Endometrium (tissue), 2 donors: ENCODE measurements around the gene CXXC5.

Experiments used
- FAIRE-seq: peaks from 2 replicates; lab custom pipeline; 2012; peaks lifted over from hg19 to GRCh38; lab: Jason Lieb, UNC
- donor health status: control.
- donor health status: control.

CXXC5 gene

DNA sequence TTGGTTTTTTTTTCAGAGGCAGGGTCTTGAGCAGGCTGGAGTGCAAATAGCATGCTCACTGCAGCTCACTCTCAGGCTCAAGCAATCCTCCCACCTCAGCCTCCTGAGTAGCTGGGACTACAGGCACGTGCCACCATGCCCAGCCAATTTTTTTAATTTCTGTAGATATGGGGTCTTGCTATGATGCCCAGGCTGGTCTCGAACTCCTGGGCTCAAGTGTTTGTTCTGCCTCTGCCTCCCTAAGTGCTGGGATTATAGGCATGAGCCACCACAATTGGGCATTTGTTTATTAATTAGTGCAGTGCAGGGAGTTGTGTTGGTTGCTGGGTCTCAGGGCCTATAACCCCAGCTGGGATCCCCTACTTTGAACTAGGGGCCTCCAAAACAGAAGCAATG is 47.0 kb downstream of the CXXC5 start:
- FAIRE-seq = no peak

DNA sequence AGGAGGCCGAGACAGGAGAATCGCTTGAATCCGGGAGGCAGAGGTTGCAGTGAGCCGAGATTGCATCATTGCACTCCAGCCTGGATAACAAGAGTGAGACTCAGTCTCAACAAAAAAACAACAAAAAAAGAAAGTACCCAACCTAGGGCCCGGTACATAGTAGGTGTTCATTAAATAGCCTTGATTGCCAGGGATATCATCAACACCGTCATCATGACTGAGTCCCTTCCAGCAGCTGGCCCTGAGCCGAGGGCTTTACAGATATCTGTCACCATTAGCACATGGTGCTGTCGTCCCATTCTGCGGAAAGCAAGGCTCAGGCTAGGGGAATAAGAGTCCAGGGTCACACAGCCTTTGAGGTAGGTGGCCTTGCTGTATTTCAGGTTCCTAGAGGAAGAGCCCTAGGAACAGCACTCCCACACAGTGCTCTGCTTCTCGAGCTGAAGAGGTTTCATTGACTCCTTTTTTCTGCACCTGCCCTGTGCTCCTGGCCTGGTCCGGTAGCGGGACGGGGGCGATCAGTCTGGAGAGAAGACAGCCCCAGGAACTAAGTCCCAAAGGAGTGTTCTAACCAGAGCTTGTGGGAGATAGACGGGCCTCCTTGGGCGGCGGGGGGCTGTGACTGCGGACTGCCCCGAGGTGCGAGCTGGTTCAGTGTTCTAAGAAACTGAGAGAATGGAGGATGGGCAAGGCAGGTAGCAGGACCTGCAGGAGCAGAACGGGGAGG is 48.2 kb downstream of the CXXC5 start:
- no peak for FAIRE-seq

DNA sequence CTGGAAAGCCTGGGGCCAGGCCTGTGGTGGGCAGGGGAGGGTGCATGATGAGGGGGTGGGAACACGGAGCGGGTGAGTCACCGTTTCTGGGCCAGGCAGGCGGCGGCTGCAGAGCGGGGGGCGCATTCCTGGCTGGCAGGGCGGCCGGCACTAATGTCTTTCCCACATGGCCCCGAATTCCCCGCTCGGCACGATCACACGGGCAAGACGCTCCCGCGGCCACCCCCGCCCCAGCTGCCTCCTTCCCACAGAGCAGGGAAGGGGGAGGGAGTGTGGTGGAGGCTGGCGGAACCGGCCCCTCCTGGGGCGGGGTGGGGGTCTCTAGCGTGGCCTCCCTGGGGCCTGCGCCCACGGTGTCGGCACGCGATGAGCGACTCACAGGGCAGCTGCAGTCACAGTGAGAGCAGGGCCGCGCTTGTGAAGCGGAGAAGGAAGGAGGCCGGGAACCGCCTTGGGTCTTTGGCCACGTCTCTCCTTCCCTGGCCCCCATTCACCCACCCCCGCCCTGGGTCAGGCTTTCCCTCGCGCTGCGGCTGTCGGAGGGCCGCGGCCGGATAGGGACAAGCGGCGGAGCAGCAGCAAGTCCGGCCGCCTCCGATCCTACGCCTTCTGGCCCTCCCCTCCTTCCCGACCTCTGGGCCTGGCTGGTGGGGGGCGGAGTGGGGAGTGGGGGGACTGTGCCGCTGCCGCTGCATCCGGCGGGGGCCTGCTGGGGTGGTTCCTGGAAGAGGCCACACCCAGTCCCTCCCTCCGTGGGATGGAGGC is 48.9 kb downstream of the CXXC5 start:
- no peak for FAIRE-seq

DNA sequence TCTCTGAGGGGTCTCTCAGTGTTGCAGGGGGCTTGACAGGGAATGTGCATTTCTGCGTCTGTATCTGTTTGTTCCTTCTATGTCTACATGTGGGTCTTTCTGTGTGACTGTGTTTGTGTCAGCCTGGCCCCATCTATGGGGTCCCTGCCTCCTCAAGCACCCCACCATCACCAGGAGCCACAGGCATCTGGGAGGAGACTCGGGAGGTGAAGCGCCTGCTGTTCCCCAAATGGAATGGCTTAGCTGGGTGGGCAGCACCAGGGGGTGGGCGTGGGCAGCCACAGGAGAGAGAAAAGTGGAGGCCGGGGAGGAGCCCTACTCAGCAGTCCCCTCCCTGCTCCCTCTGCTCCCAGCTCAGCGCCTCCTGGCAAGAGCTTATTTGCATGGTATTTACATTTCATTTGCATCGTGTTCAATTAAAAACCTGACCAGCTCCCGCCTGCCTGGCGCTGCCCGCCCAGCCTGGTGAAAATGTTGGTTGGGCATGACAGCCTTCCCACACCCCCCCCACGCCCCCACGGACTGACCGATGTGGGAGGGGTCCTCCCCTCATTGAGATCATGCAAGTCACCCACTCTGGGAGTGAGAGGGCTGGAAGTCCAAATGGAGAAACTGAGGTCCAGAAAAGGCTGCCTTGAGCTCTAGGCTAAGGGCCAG is 50.5 kb downstream of the CXXC5 start:
- peak; percentile 80 for FAIRE-seq

DNA sequence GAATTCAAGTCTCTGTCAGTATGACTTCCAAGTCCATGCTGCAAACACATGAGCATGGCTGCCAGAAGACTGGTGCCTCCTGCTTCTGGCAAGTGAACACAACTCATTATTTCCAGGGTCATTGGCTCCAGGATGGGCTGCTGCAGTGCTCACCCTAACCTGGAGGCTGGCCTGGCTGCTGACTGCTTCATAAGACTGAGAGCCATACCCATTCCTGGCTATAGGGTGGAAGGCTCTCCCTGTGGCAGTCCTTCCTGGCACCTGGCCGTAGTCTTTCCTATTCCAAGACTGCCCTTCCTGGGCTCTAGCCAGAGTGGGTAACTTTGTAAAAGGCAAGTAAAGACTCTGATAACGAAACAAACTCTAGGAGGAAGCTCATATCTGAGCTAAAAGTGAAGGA is 51.2 kb downstream of the CXXC5 start:
- FAIRE-seq = no peak

DNA sequence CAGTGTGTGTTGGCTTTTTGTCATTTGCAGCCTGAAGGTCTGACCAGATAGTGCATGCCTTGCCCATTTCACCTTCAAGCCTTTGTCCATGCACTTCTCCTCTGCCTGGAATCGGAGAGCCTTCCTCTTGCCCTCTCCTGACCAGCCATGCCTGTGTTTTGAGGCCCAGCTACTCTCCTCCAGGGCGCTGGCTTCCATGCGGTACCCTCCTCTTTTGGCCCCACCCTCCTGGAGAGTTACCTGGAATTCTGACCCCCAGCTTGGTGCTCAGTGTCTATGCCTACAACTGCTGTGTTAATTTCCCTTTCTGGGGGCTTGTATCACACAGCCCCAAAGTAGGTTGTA is 52.5 kb downstream of the CXXC5 start:
- no peak for FAIRE-seq

DNA sequence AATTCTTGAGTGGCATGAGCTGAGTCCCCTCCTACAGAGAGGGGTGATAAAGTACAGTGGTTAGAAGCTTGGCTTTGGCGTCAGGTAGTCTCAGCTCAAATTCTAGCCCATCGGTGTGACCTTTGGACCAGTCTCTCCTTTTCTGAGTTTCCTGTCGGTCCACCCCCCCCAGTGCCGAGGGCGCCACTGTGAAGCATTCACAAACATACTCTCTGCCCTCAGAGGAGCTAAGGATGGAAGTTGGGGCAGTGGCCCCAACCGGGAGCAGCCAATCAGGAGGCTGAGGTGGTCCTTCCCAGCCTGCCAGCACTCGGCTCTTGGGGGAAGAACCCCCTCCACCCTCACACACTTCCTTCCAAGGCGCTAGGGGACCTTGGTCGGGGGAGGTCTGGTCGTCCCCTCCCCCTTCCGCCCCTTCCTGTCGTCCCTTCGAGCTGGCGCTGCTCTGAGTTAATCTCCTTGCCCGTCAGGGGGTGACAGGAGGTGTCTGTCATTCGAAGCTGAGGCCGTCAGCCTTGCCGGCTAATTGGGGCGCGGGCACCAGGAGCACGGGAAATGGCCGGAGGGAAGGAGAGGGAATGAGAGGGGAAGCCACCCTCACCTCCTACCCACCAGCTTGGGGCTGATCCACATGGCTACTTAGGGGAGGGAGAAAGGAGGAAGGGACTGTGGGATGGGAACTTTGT is 53.0 kb downstream of the CXXC5 start:
- no peak for FAIRE-seq

DNA sequence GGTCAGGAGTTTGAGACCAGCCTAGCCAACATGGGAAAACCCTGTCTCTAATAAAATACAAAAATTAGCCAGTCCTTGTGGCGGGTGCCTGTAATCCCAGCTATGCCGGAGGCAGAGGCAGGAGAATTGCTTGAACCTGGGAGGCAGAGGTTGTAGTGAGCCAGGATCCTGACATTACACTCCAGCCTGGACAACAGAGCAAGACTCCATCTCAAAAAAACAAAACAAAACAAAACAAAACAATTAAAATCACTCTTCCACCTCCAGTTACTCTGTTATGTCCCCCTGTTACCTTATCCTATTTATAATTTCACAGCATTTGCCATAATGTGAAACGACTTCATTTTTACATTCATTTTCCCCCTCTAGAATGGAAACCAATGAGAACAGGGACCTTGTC is 54.4 kb downstream of the CXXC5 start:
- no peak for FAIRE-seq

DNA sequence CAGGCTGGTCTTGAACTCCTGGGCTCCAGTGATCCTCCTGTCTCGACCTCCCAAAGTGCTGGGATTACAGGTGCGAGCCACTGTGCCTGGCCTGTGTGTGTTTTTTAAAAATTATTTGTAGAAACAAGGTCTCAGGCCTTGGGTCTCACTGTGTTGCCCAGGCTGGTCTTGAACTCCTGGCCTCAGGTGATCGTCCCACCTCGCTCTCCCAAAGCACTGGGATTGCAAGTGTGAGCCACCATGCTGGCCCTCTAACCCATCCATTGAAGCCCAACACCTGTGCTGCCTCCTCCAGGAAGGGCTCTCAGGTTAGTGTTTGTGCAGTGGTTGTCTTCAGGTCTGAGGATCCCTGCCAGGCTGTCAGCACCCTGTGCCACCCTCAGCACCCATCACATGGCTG is 56.6 kb downstream of the CXXC5 start:
- FAIRE-seq = no peak

DNA sequence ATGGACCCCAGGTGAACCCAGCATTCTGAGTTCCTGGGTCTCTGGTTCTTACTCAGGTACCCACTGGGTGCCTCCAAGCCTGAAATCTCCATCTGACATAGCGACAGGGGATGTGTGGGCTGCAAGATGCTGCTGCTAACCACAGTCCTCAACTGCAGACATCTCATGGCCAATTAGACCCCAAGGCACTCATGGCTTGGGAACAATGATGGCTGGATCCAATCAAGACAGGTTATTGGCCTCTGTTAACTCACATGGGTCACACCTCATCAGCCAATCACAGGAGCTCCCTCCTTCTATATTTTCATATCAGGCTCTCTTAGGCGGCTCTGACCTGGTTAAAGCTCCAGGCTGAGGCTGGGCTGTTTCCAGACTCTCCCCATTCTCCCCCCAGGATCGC is 57.0 kb downstream of the CXXC5 start:
- no peak for FAIRE-seq

DNA sequence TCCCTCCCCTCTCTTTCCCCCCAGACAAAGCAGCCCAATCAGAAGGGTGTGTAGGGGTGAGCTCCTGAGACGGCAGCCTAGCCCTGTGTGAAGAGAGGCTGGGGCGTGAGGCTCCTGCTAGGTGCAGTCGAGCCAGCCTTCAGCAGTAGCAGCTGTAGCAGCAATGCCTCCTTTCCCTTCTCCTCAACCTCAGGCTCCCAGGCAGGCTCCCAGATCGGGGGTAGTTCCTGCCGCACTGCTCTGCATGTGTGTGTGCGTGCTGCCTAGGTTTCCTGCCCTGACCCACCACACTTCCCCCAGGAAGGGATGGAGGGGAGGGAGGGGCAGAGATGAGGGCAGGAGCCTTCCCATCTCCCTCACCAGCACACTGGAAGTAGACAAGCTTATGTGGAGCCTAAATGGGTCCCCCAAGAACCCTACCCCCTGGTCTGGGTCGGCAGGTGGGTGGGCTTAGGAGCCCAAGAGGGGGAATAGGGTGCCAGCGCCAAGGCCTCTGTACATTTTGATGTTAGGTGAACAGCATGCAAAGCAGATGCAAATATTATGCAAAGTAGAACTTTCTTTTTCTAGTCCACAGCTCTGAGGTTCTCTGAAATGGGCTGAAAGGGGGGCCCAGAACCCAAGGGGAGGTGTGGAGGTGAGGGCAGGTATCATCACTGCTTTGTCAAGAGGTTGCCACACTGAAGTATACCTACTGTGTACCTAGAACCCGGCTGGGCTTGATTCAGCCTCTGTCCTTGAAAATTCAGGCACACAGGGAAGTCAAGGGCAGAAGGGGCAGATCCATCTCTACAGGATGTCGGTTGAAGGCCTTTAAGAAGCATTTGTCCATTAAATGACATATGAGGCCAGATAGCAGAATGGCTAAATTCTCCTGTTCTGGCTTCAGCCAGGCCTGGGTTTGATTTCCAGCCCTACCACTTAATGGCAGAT is 57.8 kb downstream of the CXXC5 start:
- FAIRE-seq = no peak

DNA sequence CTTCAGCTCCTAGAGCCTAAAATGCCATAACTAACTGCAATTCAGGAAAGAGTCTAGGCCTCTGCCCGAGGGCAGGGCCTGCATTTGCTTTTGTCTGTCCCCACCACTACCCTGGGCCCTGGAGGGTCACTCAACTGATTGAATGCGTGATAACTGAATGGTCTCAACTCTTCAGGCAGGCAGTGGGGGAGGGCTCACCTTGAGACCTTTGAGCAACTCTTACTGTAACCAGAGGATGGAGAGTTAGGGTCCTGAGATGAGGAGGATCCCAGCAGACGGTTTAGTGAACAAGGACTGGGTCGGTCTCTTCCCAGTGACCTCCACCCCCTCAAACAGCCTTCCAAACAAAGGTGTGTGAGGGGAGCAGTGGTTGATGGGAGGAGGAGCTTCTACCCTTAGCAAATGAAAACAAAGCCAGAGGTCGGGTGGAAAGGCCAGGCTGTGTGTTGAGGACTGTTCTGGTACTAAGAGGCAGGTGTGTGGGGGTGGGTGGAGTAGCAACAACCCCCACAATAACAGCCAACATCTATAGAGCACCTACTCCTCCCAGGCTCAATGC is 59.4 kb downstream of the CXXC5 start:
- FAIRE-seq = no peak

DNA sequence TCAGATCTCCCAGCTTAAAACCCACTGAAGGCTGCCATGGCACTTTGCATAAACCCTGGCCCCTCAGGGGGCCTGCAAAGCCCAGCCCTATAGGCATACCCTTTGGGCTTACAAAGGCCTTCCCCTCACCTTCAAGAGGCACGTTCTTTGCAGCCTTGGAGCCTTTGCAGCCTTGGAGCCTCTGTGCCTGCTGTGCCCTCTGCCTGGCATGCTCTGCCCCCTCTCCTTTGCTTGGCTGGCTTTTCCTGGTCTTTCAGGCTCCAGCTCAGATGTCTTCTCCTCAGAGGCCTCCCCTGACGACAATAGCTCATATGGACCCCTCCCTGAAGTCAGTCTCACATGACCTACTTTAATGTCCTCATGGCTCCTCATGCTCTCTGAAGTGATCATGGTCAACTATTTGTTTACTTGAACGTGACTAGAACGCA is 60.3 kb downstream of the CXXC5 start:
- no peak for FAIRE-seq

DNA sequence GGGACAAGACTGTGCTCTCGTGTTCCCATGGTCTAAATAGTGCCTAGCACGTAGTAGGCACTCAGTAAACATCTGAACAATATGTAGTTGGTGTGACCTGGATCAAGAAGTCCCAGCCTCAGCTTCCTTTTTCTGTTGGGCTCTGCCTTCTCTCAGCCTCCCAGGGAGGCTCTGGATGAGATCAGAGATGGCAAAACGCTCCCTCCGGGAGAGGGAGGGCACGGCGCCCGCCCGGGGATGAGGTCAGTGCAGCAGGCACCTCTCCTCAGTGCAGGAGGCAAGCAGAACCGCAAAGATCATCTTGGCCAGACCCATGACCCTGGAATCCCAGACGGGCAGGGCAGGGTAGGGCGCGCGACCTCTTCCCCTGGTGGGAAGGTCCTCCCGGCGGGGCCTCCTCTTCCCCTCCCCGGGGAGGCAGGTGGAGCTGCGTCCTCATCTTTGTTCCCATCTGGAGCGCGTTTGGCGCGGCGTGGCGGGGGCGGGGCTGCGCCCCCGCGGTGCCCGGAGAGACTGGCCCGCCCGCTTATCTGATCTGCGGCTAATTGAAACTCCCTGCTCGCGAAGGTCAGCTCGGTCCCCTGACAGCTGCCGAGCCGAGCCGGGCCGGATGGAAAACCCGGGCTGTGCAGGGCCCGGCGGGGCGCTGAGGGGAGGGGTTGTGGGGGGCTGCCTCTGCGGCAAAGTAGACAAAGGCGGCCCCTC is 60.9 kb downstream of the CXXC5 start:
- FAIRE-seq = no peak

DNA sequence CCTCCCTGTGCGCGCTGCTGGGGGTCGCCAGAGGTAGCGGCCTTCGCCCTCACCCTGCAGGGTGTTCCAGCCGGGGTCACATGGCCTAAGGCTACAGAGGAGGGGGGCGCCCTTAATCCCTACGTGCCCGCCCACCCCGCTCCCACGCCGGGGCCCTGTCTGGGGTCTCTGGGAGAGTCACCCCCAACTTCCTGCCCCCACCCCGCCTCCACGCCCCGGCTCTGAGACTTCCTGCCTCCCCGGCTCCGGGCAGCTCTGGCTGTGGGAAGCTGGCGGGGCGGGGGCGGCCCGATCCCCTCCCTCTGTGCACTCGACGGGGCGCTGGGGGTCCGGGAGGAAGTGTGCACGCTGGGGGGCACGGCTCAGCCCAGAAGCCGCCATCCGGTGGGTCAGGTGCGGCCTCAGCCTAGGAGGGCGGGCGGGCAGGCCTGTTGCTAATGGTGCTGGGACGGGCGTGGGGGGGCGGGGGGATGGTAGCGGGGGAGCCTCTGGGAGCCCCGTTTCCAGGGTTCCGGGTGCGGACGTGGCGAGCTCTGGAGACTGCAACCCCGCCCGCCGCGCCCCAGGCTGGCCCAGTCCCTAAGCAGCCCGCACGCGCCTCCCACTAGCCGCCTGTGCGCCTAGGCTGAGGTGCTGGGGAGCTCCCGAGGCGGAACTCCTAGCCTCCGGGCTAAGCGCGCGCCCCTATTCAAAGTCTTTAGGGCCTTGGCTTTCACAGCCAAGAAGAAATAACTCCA is 61.6 kb downstream of the CXXC5 start:
- FAIRE-seq = no peak

DNA sequence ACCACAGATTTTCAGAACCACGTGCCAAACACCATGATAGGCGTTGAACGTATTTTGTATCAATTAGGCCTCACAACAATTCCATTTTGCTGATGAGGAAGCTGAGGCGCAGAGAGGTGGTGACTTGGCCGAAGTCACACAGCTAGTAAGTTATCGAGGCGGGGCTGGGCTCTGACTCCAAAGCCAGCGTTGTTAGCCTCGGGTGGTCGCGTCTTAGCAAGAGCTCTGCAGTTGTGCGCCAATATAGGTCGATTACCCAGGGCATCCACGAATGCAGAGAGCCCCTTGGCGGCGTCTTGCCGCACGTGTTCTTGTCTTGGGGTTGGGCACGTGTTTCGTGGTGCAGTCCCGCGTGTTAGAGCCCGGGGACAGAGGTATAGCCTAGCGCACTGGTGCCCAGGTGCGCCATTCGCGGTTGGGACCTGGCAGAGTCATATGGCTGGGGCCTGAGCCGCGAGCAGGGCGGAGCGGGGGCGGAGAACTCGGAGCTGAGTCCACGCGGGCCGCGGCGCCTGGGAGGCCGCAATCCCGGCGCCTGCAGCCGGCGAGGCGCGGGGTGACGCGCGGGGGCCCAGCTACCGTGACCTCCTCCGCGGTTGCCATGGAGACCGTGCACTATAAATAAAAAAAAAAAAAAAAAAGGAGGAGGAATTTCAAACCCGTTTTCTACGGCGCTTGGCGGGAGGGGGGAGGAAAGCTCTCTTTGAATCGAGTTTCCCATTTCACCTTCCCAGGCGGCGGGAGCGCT is 62.3 kb downstream of the CXXC5 start:
- FAIRE-seq = no peak

DNA sequence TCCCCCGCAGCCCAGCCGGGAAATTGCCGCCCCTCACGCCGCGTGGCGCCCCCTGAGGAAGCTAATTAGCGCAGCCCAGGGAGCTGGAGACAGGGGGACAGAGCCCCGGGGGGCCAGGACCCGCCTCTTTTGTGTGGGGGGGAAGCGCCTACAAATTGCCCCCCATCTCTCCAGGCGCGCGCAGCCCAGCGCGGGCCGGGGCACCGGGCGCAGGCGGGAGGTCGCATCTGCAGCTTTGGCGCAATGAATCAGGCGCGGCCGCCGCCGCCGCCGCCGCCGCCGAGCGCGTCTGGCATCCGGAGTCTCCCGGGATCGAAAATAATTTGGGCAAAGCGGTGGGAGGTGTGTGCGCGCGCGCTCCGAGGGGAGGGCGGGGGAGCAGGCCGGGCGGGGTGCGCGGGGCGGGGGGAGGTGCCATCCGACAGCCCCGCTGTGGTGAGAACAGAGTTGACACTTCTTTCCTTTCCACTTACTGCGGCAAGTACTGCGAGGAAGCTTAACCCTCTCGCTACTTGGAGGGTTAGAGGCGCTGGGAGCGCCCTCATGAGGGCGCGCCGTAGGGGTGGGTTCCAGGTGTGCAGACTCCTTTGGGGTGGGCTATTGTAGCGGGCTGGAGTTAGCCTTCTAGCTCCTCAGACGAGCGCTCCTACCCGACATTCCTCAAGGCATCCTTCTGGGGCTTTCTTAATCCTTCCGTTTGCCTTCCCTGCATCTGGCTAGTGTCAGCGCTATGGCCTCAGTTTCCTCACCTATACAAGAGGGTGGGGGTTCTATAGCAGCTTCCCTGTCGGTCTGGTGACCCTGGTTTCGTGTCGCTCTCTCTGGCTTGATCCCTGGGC is 63.1 kb downstream of the CXXC5 start:
- no peak for FAIRE-seq

DNA sequence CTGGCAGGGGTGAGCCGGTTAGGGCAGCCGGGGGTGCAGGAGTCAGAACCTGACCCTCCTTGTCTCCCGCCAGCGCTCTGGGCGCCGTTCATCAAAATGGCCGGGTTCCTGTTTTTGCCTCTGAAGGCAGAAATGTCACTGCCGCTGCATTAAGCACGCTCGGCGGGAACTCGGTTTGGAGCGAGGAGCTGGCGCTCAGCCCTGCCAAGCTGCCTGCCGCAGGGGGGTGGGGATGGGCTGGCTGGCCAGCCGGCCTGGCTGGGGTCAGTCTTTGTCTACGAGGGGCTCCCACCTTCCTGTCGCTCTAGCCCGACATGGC is 63.7 kb downstream of the CXXC5 start:
- no peak for FAIRE-seq

DNA sequence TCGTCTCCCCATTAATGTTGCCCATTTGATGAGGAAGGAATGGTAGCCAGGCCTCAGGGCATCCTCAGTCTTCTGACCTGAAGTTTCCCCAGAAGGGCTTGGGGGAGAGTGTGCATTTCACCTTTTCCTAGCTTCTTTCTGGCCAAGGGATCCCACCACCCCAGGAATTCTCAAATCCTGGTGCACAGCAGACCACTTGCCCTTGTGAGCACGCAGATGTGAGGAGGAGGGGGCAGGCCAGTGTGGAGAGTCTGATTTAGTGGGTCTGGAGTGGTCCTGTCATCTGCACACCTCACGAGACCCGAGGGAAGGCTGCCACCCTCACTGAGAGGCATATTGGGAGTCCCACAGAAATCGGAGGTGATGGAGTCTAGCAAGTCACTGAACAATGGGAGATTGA is 64.3 kb downstream of the CXXC5 start:
- no peak for FAIRE-seq
